Activated naive CD4-positive, alpha-beta T cell treated with anti-CD3 and anti-CD28 coated beads, Interleukin-2, amount 10 ng/mL, durations not matched to agents 7 days and 5 days (primary cell): ENCODE data around the gene PARD3.
"Not testable (repeated sequence)": the region's sequence is repeated elsewhere in the genome, so short reads cannot be mapped to it uniquely, and the experiment has no call there.

Source experiments
- CTCF ChIA-PET: fragments of 350-600 bp; sonication (Branson Sonifier 250); formaldehyde crosslinking; loops from one replicate; lab custom pipeline; 2021; ENCODE audit warnings: antibody characterized with exemption; lab: Charles Lee
- DNase-seq: peaks from one replicate; pipeline ENCODE4 v3.0.0-alpha.2; 2020
- H3K27ac Mint-ChIP-seq: one replicate; pipeline ENCODE4 v1.8.0; 2021; ENCODE audit warnings: mild to moderate bottlenecking, moderate library complexity, mixed read lengths
- H3K27me3 Mint-ChIP-seq: one replicate; pipeline ENCODE4 v1.8.0; 2021; ENCODE audit warnings: mild to moderate bottlenecking, mixed read lengths
- H3K36me3 Mint-ChIP-seq: one replicate; pipeline ENCODE4 v1.8.0; 2021; ENCODE audit warnings: mixed read lengths
- H3K4me1 Mint-ChIP-seq: one replicate; pipeline ENCODE4 v1.8.0; 2021; ENCODE audit warnings: mixed read lengths
- H3K4me3 Mint-ChIP-seq: one replicate; pipeline ENCODE4 v1.8.0; 2021; ENCODE audit warnings: mild to moderate bottlenecking, moderate library complexity, mixed read lengths
- H3K9me3 Mint-ChIP-seq: one replicate; pipeline ENCODE4 v1.8.0; 2021; ENCODE audit warnings: mixed read lengths

PARD3 gene

GRCh38 chr10:34798654-34799053 lies 16.4 kb downstream of the PARD3 start:
- H3K36me3 Mint-ChIP-seq, result no peaks in the 10 kb centered on the region

DNA sequence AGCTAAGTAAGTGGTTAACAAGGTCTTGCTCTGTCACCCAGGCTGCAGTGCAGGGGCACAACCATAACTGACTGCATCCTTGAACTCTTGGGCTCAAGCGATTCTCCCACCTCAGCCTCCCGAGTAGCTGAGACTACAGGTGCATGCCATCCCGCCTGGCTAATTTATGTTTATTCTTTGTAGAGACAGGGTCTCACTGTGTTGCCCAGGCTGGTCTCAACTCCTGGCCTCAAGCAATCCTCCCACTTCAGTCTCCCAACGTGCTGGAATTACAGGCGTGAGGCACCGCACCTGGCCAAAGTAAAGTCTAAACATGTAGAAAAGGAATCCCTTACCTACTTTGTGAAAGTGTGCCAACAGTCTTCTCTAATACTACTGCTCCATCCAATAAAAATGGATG lies 17.9 kb downstream of the PARD3 start:
- Mint-ChIP-seq H3K4me3 (no peak overlapping the region), H3K4me1 (no peaks in the 10 kb centered on the region), H3K27ac (no peak overlapping the region), H3K9me3 (no peaks in the 10 kb centered on the region), H3K36me3 (no peaks in the 10 kb centered on the region), H3K27me3 (peaks cover 5% of the 10 kb centered on the region)
- DNase-seq, result no peak
- CTCF ChIA-PET, result no interaction called here

More at GRCh38 chr10:34798654-34799053, 16.4 kb downstream of the PARD3 start:
- no peak for DNase-seq
- Mint-ChIP-seq H3K27ac (no peak overlapping the region), H3K9me3 (no peaks in the 10 kb centered on the region), H3K4me1 (no peaks in the 10 kb centered on the region), H3K4me3 (no peak overlapping the region), H3K27me3 (no peaks in the 10 kb centered on the region)
- CTCF ChIA-PET, result no interaction called here

- peaks cover 7% of the 10 kb centered on the region for H3K27me3 Mint-ChIP-seq
- H3K4me1 Mint-ChIP-seq, result no peaks in the 10 kb centered on the region
- no peaks in the 10 kb centered on the region for H3K9me3 Mint-ChIP-seq
- no peak overlapping the region for H3K27ac Mint-ChIP-seq
- CTCF ChIA-PET, result interaction anchor here (0.8 kb wide), 1 partner anchor 95 kb away, joined by 3 read pairs; no protein-coding TSS in a partner anchor
- DNase-seq, result no peak
- H3K4me3 Mint-ChIP-seq, result no peak overlapping the region
- no peaks in the 10 kb centered on the region for H3K36me3 Mint-ChIP-seq
Measured at GRCh38 chr10:34796133-34796532, 19.0 kb downstream of the PARD3 start.

- H3K36me3 Mint-ChIP-seq, result no peaks in the 10 kb centered on the region
- H3K27ac Mint-ChIP-seq, result no peak overlapping the region
- H3K4me1 Mint-ChIP-seq, result no peaks in the 10 kb centered on the region
- no peak for DNase-seq
- H3K4me3 Mint-ChIP-seq, result no peak overlapping the region
- no peaks in the 10 kb centered on the region for H3K9me3 Mint-ChIP-seq
- CTCF ChIA-PET, result interaction anchor here (0.8 kb wide), 1 partner anchor 94 kb away, joined by 3 read pairs; no protein-coding TSS in a partner anchor
- peaks cover 7% of the 10 kb centered on the region for H3K27me3 Mint-ChIP-seq
Measured at GRCh38 chr10:34795334-34795733, 19.8 kb downstream of the PARD3 start.

- H3K4me3 Mint-ChIP-seq, result no peak overlapping the region
- no peaks in the 10 kb centered on the region for H3K36me3 Mint-ChIP-seq
- no peak for DNase-seq
- peaks cover 7% of the 10 kb centered on the region for H3K27me3 Mint-ChIP-seq
- no peaks in the 10 kb centered on the region for H3K9me3 Mint-ChIP-seq
- H3K4me1 Mint-ChIP-seq, result no peaks in the 10 kb centered on the region
- H3K27ac Mint-ChIP-seq, result no peak overlapping the region
- CTCF ChIA-PET, result no interaction called here
Measured at GRCh38 chr10:34794835-34795234, 20.3 kb downstream of the PARD3 start.

DNA sequence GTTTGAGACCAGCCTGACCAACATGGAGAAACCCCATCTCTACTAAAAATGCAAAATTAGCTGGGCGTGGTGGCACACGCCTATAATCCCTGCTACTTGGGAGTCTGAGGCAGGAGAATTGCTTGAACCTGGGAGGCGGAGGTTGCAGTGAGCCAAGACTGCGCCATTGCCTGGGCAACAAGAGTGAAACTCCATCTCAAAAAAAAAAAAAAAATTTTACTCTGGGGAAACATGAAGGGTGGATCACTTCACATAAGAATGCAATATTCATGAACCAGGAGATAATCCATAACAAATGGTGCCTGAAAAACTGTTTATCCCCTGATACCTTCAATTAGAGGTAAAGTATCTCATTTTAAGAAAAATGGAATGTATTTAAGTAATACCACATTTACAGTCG lies 21.5 kb downstream of the PARD3 start:
- H3K4me1 Mint-ChIP-seq, H3K27me3 Mint-ChIP-seq, DNase-seq, H3K4me3 Mint-ChIP-seq, CTCF ChIA-PET, H3K36me3 Mint-ChIP-seq, H3K27ac Mint-ChIP-seq, H3K9me3 Mint-ChIP-seq: not testable (repeated sequence)

- CTCF ChIA-PET, result no interaction called here
- Mint-ChIP-seq H3K27ac (no peak overlapping the region), H3K4me1 (no peaks in the 10 kb centered on the region), H3K4me3 (no peak overlapping the region), H3K9me3 (no peaks in the 10 kb centered on the region), H3K36me3 (no peaks in the 10 kb centered on the region), H3K27me3 (peaks cover 7% of the 10 kb centered on the region)
- DNase-seq, result no peak
Measured at GRCh38 chr10:34792881-34793280, 22.2 kb downstream of the PARD3 start.

- CTCF ChIA-PET, result interaction anchor here (1.0 kb wide), 1 partner anchor 10 kb away, joined by 3 read pairs; no protein-coding TSS in a partner anchor
- H3K27me3 Mint-ChIP-seq, result peaks cover 7% of the 10 kb centered on the region
- no peak overlapping the region for H3K4me3 Mint-ChIP-seq
- H3K4me1 Mint-ChIP-seq, result no peaks in the 10 kb centered on the region
- H3K36me3 Mint-ChIP-seq, result no peaks in the 10 kb centered on the region
- no peaks in the 10 kb centered on the region for H3K9me3 Mint-ChIP-seq
- no peak overlapping the region for H3K27ac Mint-ChIP-seq
- DNase-seq, result no peak
Measured at GRCh38 chr10:34791947-34792346, 23.1 kb downstream of the PARD3 start.

- H3K9me3 Mint-ChIP-seq, result no peaks in the 10 kb centered on the region
- no peaks in the 10 kb centered on the region for H3K36me3 Mint-ChIP-seq
- no peak overlapping the region for H3K27ac Mint-ChIP-seq
- DNase-seq, result no peak
- H3K27me3 Mint-ChIP-seq, result peaks cover 7% of the 10 kb centered on the region
- no peaks in the 10 kb centered on the region for H3K4me1 Mint-ChIP-seq
- CTCF ChIA-PET, result interaction anchor here (1.0 kb wide), 1 partner anchor 11 kb away, joined by 3 read pairs; no protein-coding TSS in a partner anchor
- H3K4me3 Mint-ChIP-seq, result no peak overlapping the region
Measured at GRCh38 chr10:34791228-34791627, 23.9 kb downstream of the PARD3 start.

DNA sequence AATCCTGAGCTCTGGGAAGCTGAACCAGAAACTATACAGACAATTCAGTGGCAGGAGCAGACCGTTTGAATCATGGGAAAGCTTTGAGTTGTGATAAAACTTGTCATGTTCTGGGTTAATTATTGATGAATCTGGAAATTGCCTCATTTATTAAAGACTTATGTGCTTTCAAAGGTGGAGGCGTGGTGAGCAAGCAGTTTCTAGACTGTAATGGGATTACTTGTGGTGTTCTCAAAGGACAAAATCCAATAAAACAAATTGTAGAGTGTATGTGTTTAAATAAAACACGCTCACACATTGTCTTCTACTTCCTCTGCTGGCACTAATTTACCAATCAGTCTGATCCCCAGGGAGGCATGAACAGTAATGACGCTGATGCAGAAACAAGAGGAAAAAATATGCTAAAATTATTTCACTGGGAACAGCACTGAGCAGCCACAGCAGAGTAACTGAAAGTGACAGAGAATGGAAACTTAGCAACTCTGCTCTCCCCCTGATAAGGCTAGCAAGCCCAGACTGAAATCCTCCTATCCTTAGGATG lies 25.1 kb downstream of the PARD3 start:
- no peak for DNase-seq
- Mint-ChIP-seq H3K36me3 (no peaks in the 10 kb centered on the region), H3K27ac (no peak overlapping the region), H3K27me3 (peaks cover 7% of the 10 kb centered on the region), H3K4me3 (no peak overlapping the region), H3K4me1 (no peaks in the 10 kb centered on the region), H3K9me3 (no peaks in the 10 kb centered on the region)
- CTCF ChIA-PET, result no interaction called here

DNA sequence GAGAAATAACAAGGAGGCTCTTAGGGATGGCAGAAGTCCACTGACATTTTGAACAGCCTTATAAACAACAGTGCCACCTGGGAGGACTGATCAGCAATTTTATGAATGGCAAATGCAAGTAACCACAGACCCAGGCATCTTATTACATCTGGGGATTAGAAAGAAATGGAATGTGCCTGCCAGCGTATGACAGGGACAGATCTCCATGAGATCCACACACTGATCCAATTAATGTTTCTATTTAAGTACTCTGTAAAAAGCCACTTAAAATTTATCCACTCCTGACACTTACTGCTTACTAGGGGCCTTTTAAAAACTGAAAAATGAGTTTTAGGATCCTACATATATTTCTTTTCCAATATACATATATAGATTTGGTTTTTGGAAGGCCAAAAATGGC lies 28.6 kb downstream of the PARD3 start:
- no peak overlapping the region for H3K27ac Mint-ChIP-seq

DNA sequence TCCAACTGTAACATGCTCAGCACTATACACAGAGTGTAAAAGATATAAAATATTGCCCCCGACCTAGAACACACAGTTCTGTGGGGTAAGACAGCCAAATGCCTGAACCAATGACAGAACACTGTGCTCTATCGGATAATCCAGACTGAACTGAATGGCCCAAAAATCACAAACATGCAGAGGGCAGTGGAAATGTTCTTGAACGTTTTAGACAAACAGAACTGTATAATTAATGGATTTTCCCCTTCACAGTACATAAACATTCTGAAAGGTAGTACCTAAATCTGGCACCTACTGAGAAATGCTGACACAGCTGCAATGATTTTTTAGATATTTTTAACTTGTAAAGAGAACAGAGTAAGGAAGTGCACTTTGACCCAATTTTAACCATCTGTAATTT lies 33.4 kb downstream of the PARD3 start:
- Mint-ChIP-seq H3K9me3 (no peaks in the 10 kb centered on the region), H3K4me1 (peaks cover 6% of the 10 kb centered on the region), H3K27ac (no peak overlapping the region), H3K4me3 (no peak overlapping the region), H3K36me3 (no peaks in the 10 kb centered on the region), H3K27me3 (peaks cover 19% of the 10 kb centered on the region)
- DNase-seq, result no peak
- CTCF ChIA-PET, result no interaction called here

More for the DNA sequence above, 28.6 kb downstream of the PARD3 start:
- DNase-seq, result no peak
- H3K9me3 Mint-ChIP-seq, result no peaks in the 10 kb centered on the region
- H3K4me1 Mint-ChIP-seq, result no peaks in the 10 kb centered on the region
- CTCF ChIA-PET, result no interaction called here
- H3K4me3 Mint-ChIP-seq, result no peak overlapping the region
- H3K36me3 Mint-ChIP-seq, result no peaks in the 10 kb centered on the region
- H3K27me3 Mint-ChIP-seq, result peaks cover 6% of the 10 kb centered on the region

- no peaks in the 10 kb centered on the region for H3K36me3 Mint-ChIP-seq
- H3K27me3 Mint-ChIP-seq, result peaks cover 19% of the 10 kb centered on the region
- no peak overlapping the region for H3K27ac Mint-ChIP-seq
- no peaks in the 10 kb centered on the region for H3K9me3 Mint-ChIP-seq
- CTCF ChIA-PET, result interaction anchor here (1.0 kb wide), 1 partner anchor 18 kb away, joined by 3 read pairs; no protein-coding TSS in a partner anchor
- no peak overlapping the region for H3K4me3 Mint-ChIP-seq
- H3K4me1 Mint-ChIP-seq, result peaks cover 6% of the 10 kb centered on the region
- DNase-seq, result no peak
Measured at GRCh38 chr10:34780818-34781380, 34.2 kb downstream of the PARD3 start.

DNA sequence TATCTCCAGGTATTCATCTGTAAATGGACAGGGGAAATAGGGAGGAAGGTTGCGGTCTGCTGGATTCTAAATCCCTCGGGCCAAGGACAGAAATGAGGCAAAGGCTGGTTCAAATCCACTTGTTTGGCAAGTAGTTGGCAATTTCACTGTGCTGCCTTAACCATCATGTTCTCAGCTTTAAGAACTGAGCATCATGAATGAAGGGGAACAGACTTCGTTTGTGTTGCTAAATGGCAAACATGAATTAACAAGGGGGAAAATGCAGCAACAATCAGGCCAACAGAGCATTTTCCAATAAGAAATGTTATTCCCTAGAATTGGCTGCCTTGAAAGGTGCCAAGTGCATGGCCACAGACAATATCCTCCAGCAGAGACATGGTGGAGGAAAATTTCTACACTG lies 36.9 kb downstream of the PARD3 start:
- Mint-ChIP-seq H3K27ac (no peak overlapping the region), H3K4me3 (no peak overlapping the region), H3K4me1 (peaks cover 6% of the 10 kb centered on the region), H3K27me3 (peaks cover 19% of the 10 kb centered on the region), H3K36me3 (no peaks in the 10 kb centered on the region), H3K9me3 (no peaks in the 10 kb centered on the region)
- DNase-seq, result no peak
- CTCF ChIA-PET, result no interaction called here

- H3K4me1 Mint-ChIP-seq, result peaks cover 6% of the 10 kb centered on the region
- no peak for DNase-seq
- H3K27ac Mint-ChIP-seq, result no peak overlapping the region
- H3K9me3 Mint-ChIP-seq, result no peaks in the 10 kb centered on the region
- CTCF ChIA-PET, result no interaction called here
- no peaks in the 10 kb centered on the region for H3K36me3 Mint-ChIP-seq
- H3K4me3 Mint-ChIP-seq, result no peak overlapping the region
- peaks cover 17% of the 10 kb centered on the region for H3K27me3 Mint-ChIP-seq
Measured at GRCh38 chr10:34776090-34776690, 38.9 kb downstream of the PARD3 start.
